Left colon (tissue), 2 donors: ENCODE measurements around the gene NADSYN1. TPM values are rescaled to one million over a fixed set of nuclear protein-coding genes. Genes with fewer than 3 reads are reported as not detected.

ENCODE experiments used
- ATAC-seq: fragments of 200-7000 bp; cut with Tn5 transposase; one replicate; pipeline ENCODE4 v1.9.1; 2020; ENCODE audit warnings: mild to moderate bottlenecking, moderate library complexity
- DNase-seq, 2 donors: peaks; one replicate each; pipeline ENCODE4 v3.0.0-alpha.2; 2020
- intact Hi-C, 2 donors: fragments of 100-400 bp; cut with DNase I in 1 of 2; cut with micrococcal nuclease in 1 of 2; formaldehyde crosslinking; loops; one replicate each; pipeline versions ENCODE4 v1.11.2 to v1.14.0; 2022; cut with DNase I, micrococcal nuclease
- total RNA-seq, 2 donors: library from RNA; stranded (reverse); fragmentation: NEBNext Ultra II Directional; extraction: Animal tissue kit (Norgen Biotek cat#: 25700); gene quantifications; one replicate each; pipeline ENCODE4 v1.2.1, GENCODE V29; 2021
- donor health status: DM: no; HTN: no; CAD: no.
- donor health status: DM: yes; HTN: yes; CAD: no.

NADSYN1 gene
- total RNA-seq, 2 donors from 2014 or later = 140 to 165 TPM

GRCh38 chr11:71482746-71483364 is 29.9 kb downstream of the NADSYN1 start:
- intact Hi-C loops = no loop called here
- DNase-seq = no peak
- no peak for ATAC-seq

GRCh38 chr11:71483692-71484091 is 30.7 kb downstream of the NADSYN1 start:
- intact Hi-C loops = no loop called here
- no peak for DNase-seq
- no peak for ATAC-seq

GRCh38 chr11:71484248-71485062 is 31.5 kb downstream of the NADSYN1 start:
- DNase-seq = peak in 1 of 2 donors; percentile 19
- intact Hi-C loops = no loop called here
- no peak for ATAC-seq

DNA sequence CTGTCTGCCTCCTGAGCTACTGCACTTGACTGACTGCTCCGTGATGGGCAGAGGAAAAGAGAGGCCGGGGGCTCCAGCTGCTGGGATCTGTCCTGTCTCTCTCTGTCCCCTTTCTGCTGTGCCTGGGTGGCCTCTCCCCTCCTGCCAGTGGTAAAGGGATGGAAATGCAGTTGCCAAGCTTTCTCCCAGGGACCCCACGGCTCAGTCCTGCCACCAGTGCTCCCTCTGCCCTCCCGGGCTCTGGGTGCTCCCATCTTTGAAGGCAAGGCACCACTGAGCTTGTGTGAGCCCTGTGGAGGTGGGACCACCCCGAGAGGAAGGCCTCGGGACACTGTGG is 32.0 kb downstream of the NADSYN1 start:
- ATAC-seq (no peak), DNase-seq (peak in 1 of 2 donors; percentile 8)
- intact Hi-C loops = no loop called here

- DNase-seq = no peak
- intact Hi-C loops = no loop called here
- ATAC-seq = no peak
These were observed 32.5 kb downstream of the NADSYN1 start for GRCh38 chr11:71485466-71485865.

DNA sequence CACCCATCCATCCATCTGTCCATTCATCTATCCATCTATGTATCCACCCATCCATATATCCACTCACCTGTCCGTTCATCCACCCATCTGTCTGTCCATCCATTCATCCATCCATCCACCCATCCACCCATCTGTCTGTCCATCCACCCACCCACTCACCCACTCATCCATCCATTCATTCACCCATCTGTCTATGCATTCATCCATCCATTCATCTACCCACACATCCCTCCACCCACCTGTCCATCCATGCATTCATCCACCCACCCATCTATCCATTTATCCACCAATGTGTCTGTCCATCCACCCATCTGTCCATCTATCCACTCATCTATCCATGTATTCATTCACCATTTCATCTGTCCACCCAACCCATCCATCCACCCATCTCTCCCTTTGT is 33.3 kb downstream of the NADSYN1 start:
- intact Hi-C loops = no loop called here
- DNase-seq (no peak), ATAC-seq (no peak)

DNA sequence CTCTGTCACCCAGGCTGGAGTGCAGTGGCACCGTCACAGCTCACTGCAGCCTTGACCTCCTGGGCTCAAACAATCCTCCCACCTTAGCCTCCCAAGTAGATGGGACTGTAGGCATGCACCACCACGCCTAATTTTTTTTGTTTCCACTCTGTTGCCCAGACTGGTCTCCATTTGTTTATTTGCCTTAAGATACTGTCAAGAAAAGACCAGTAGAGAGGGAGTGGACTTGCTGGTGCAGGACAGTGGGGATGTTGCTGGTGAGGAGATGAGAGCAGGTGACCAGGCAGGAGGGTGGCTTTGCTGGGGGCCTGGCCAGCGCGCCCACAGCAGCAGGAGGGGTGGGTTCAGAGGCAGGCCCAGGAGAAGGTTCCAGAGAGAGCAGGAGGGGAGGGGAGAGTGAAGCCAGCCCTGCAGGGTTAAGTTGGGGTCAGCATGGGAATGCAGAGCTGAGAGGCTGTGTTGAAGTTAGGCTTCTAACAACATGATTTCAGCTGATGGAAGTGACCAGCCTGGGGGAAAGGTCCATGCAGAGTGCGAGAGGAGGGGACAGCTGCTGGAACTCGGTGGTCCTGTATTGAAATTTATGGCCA is 35.8 kb downstream of the NADSYN1 start:
- DNase-seq = no peak
- no peak for ATAC-seq
- intact Hi-C loops = no loop called here

GRCh38 chr11:71489311-71490043 is 36.5 kb downstream of the NADSYN1 start:
- no peak for ATAC-seq
- no peak for DNase-seq
- intact Hi-C loops = no loop called here

DNA sequence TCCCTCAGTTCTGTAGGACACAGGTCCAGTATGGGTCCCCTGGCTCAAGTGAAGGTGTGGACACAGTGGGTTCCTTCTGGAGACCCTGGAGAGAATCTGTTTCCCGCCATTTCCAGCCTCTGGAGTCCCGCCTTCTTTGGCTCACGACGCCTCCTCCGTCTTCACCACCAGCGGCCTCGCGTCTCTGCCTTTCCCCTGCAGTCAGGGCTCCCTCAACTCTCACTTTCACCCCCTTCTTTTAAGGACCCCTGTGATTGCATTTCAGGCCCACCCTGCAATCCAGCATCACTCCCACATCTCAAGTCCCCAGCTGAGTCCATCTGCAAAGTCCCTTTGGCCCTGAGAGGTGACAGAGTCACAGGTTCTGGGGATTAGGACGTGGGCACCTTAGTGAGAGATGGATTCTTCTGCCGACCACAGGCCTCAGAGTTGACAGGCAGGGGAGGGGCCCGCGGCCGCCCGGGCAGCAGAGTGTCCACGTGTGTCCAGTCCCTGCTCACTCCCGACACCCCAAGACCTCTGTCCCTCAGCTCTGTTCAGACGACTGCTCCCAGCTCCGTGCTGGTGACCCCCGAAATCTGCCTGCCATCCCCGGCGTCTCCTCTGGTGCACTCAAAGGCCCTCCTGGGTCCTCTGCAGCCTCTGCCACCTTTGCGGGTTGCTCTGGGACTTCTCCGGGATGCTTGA is 37.2 kb downstream of the NADSYN1 start:
- DNase-seq (no peak), ATAC-seq (no peak)
- intact Hi-C loops = no loop called here

- ATAC-seq = peak; percentile 16
- DNase-seq = no peak
- intact Hi-C loops = no loop called here
These were observed 37.9 kb downstream of the NADSYN1 start for GRCh38 chr11:71490731-71491390.

GRCh38 chr11:71491531-71491930 is 38.5 kb downstream of the NADSYN1 start:
- intact Hi-C loops = no loop called here
- ATAC-seq (no peak), DNase-seq (no peak)

GRCh38 chr11:71491940-71492339 is 38.9 kb downstream of the NADSYN1 start:
- ATAC-seq (no peak), DNase-seq (no peak)
- intact Hi-C loops = no loop called here

DNA sequence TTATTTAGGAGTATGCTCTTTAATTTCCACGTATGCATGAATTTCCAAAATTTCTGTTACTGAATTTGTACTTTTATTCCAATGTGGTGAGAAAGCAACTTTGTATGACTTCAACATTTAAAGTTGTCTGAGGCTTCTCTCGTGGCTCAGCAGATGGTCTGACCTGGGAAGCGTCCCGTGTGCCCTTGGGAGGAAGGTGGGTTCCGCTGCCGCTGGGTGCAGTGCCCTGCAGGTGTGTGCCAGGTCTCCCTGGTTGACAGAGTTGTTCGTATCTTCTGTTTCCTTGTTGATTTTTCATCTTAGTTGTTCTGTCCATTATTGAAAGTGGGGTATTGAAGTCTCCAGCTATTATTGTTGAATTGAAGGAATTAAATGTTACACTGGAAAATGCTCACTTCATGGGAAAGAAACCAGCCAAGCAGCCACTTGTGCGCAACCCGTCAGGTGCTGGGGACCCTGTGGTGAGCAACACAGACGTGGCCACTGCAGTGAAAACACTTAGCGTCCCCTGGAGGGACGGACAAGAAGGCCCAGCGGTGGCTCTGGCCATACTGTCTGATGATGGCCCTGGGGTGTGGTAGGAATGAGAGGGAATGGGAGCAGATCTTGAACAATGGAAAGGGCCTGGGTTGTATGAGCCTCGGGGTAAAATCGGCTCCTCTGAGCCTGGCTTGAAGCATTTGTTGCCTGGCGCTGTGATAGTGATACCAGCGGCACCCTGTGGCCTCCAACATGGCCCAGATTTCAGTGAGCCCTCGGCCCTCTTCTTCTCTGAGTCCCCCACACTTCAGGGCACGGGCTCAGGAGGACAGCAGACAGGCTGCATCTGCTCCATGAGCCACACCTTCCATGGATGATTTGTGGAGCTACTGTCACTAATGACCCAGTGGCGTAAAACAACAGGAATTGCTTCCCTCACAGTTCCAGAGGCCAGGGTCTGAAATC is 42.6 kb downstream of the NADSYN1 start:
- ATAC-seq = no peak
- DNase-seq = no peak
- intact Hi-C loops = no loop called here

GRCh38 chr11:71496421-71496820 is 43.4 kb downstream of the NADSYN1 start:
- intact Hi-C loops = no loop called here
- ATAC-seq = no peak
- DNase-seq = no peak

DNA sequence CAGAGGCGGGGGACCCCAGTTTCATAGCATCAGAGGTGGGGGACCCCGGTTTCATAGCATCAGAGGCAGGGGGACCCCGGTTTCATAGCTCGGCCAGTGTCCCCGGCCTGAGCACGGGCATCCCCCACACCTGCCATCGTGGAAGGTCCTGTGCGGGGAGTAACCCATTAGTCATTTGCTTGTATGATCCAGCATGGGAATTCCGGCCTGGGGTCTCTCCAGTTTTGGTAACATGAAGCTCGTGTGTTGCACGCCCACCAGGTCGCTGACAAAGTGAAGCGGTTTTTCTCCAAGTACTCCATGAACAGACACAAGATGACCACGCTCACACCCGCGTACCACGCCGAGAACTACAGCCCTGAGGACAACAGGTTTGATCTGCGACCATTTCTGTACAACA is 45.1 kb downstream of the NADSYN1 start:
- intact Hi-C loops = no loop called here
- ATAC-seq (no peak), DNase-seq (no peak)

GRCh38 chr11:71499125-71499524 is 46.1 kb downstream of the NADSYN1 start:
- DNase-seq (no peak), ATAC-seq (no peak)
- intact Hi-C loops = no loop called here

DNA sequence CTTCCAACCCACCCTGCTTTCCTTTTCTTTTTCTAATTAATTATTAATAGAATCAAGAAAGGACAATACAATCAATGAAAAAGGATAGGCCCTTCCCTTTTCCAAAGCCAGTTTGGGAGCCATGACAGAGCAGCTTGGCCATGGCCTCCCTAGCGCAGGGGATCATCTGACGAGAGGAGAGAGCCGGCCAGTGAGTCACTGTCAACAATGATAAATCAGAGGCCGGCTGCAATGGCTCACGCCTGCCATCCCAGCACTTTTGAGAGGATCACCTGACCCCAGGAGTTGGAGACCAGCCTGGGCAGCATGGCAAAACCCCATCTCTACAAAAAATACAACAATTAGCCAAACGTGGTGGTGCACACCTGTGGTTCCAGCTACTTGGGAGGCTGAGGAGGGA is 46.5 kb downstream of the NADSYN1 start:
- ATAC-seq = no peak

DNA sequence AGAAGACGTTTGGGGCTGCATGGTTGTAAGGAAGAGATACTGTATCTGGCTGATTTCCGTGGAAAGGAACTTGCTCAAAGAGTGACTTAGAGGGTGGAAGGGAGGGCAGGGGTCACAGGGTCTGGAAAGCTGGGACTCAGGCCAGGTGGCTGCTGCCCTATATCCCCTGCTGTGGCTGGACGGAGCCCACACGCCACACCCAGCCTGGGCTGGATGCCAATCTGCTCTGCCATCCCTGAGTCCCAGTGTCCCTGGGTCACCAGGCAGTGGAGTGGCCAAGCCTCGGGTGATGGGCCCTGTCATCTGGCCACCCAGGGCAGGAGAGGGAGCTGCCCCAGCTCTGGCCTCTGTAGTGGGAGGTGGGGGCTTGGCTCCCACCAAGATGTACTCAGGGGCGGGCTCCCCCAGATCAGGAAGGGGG is 47.6 kb downstream of the NADSYN1 start:
- ATAC-seq (peak; percentile 73), DNase-seq (peak in 1 of 2 donors; percentile 33)
- intact Hi-C loops = no loop called here

More for the DNA sequence above, 46.5 kb downstream of the NADSYN1 start:
- no peak for DNase-seq
- intact Hi-C loops = no loop called here
